Measurements from ENCODE around the gene ROBO3.

DNA sequence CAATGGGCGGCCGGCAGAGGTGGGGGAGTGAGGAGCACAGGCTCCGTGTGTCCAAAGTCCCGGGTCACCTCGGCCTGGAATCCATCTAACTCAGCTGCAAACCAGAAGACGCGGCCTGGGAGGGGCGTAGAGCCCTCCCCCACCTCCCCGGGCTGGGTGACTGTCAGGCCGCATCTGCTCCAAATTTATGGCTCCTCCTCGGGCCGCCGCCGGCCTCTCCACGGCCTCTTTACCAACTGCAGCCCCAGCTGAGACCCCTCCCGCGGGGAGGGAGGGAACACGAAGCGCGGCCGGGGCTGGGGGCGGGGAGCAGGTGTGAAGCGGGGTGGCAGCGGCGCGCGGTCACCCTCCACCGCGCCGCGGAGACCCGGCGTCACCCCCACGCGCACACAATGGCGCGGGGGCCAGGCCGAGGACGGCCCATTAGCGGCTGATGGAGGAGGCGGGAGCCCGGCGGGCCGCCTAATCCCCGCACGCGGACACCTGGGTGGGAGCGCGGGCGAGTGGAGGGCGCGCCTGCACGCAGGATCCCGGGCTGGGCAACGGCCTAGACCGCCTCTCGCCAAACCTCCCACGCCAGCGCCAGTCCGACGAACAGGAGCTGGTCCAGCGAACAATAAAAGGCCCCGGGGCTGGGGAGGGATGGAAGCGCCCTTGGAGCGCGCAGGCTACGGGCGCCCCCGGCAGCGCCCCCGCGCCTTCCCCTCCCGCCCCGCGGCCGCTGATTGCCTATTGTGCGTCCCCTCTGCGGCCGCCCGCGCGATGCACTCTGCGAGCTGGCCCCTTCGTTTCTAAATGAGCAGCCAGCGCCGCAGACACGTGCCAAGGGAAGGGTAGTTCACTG is 25.9 kb upstream of the ROBO3 start:
- TF ChIP-seq, protein P1, sequence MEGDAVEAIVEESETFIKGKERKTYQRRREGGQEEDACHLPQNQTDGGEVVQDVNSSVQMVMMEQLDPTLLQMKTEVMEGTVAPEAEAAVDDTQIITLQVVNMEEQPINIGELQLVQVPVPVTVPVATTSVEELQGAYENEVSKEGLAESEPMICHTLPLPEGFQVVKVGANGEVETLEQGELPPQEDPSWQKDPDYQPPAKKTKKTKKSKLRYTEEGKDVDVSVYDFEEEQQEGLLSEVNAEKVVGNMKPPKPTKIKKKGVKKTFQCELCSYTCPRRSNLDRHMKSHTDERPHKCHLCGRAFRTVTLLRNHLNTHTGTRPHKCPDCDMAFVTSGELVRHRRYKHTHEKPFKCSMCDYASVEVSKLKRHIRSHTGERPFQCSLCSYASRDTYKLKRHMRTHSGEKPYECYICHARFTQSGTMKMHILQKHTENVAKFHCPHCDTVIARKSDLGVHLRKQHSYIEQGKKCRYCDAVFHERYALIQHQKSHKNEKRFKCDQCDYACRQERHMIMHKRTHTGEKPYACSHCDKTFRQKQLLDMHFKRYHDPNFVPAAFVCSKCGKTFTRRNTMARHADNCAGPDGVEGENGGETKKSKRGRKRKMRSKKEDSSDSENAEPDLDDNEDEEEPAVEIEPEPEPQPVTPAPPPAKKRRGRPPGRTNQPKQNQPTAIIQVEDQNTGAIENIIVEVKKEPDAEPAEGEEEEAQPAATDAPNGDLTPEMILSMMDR (IDR thresholded peaks at IDR 0.05; ENCODE audit: low read depth, low read length, poor library complexity, severe bottlenecking): no peak
- 0 out of 2 replicates have a peak, but pooled peaks have one; percentile 34 for TF ChIP-seq EZH2phosphoT487 (IDR thresholded peaks at IDR 0.05; ENCODE audit: borderline replicate concordance, low read length)
